ENCODE data around the gene ALK.

Gene ALK

DNA sequence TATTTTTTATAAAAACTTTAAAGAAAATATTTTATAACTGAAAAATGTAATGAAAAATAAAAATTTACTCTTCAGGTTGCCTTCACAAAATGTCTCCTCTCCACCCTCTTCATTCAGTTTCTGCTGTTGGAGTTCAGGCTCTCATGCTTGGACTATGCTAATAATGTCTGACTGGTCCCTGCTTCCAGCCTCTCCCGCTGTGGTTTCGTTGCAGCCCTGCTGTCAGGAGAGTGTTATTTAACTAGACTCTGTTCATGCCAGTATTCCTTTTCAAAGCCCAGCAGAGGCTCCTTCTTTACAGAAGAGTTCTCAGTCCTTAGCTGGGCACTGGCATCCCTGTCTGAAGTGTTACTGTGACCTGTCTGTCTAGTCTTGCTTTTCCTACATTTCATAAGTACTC lies 765.8 kb downstream of the ALK start:
- no peak for DNase-seq (ENCODE audit: low spot score)

DNA sequence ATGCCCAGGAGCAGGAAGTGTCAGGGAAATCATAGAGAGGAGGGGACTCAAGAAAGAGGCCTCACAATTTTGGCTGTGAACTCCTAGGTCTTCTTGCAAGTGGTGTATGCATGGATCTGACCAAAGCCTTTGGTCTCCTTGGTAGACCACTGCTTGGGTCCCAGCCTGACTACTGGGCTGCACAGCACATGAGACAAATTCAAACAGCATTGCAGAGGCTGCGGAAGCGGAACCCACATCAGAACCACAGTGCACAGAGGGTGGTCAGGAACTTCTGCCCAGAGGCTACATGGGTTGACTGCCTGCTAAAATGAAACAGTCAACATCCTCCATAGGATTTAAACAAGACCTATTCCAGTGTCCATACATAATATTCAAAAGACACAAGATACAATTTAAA lies 766.8 kb downstream of the ALK start:
- no peak for DNase-seq (ENCODE audit: low spot score)

DNA sequence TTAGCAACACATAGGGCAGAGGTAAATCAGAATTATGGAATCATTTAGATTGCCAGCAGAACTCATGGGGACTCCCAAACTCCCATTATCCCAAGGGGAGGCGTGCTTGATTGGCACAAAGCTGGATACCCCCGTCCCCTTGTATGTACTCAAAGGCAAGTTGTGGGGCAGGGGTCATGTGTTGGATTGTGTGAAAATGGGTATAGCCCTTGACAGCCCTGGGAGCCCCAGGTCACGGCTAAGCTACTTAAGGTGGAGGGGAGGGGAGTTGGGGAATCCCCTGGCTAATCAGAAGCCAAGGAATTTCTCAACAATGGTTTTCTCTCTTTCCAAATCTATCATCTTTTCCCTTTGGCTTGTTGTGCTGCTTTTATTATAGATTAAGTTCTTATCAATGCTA lies 773.4 kb downstream of the ALK start:
- DNase-seq (ENCODE audit: low spot score) = no peak

DNA sequence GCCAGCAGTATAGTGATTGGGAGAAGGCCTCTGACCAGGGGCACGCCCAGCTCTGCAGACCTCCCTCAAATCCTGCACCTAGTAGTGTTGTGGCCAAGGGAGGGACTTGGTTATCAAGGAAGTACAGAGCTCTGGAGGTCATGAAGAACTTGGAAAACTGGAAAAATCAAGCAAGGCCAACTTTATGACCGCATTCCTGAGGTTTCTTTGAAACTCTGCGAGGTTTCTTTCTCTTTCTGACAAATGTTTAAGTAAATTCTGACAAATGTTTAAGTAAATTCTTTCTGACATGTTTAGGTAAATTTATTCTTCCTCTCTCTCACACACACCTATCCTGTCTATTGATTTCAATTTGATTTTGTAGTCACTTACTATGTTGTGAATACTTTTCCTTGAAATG lies 775.2 kb downstream of the ALK start:
- no peak for DNase-seq (ENCODE audit: low spot score)

DNA sequence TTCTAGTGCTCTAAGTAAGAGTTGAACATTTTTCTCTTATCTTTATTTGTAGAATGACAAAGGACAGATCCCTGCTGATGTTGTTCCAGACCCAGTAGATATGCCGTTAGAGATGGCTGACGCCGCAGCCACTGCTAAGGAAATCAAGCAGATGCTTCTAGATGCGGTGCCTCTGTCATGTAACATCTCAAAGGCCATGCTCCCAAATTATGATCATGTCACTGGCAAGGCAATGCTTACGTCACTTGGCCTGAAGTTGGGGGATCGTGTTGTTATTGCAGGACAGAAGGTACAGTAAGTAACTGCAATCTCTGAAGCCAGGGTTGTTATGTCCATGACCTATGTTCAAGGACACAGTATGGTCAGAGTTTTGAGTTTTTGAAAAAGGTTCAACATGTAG lies 777.7 kb downstream of the ALK start:
- DNase-seq (ENCODE audit: low spot score) = no peak
